ENCODE measurements around the gene GSN. TPM values are rescaled to one million over a fixed set of nuclear protein-coding genes. Genes with fewer than 3 reads are reported as not detected.

Gene GSN
- total RNA-seq, 1 donor from 2014 or later: 2,053 TPM

DNA sequence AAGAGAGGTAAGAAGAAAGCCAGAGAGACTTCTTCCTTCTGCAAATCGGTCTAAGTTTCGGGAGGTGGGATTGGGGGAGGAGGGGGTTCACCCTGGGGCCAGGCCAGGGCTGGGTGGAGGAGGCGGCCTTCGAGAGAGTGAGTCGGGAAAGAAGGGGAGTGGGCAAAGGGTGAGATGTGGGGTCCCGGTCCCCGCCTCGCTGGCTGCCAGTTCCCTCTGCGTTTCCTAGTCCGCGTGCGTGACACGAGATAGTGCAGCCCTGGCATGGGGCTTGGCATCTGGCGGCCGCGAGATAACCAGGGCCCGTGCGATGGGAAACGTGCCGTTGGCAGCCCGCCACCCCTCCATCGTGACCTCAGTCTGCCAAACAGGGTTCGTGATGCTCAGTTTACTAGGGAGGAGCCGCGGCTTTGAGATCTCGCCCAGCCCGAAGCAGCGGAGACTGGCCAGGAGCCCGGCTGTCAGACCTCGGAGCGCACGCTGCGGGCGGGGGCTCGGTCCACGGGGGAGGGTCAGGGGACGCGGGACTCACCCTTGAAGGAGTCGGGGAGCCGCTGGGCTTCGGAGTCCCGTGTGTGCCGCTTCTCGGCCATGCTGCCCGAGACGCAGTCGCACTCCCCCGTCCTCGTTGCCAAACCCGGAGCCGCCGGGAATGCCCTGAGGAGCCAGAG lies 101.8 kb downstream of the GSN start, which contains the start of gene STOM:
Gene STOM, minus strand, starts transcription at position 656 of the 671 bp plus-strand sequence. Its CDS starts 63 bp downstream, at position 593.
- H3K27me3 ChIP-seq: no peaks in the 10 kb centered on the region
- H3K27ac ChIP-seq: peak within 1 kb of the TSS; percentile 97
- TF ChIP-seq, protein P1, sequence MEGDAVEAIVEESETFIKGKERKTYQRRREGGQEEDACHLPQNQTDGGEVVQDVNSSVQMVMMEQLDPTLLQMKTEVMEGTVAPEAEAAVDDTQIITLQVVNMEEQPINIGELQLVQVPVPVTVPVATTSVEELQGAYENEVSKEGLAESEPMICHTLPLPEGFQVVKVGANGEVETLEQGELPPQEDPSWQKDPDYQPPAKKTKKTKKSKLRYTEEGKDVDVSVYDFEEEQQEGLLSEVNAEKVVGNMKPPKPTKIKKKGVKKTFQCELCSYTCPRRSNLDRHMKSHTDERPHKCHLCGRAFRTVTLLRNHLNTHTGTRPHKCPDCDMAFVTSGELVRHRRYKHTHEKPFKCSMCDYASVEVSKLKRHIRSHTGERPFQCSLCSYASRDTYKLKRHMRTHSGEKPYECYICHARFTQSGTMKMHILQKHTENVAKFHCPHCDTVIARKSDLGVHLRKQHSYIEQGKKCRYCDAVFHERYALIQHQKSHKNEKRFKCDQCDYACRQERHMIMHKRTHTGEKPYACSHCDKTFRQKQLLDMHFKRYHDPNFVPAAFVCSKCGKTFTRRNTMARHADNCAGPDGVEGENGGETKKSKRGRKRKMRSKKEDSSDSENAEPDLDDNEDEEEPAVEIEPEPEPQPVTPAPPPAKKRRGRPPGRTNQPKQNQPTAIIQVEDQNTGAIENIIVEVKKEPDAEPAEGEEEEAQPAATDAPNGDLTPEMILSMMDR (IDR thresholded peaks at IDR 0.05): no peak
- TF ChIP-seq POLR2AphosphoS5 (IDR thresholded peaks at IDR 0.05; ENCODE audit: insufficient read depth in 1 of 2, low read depth in 1 of 2) (peak in 1 of 2 donors; percentile 100), POLR2A (IDR thresholded peaks at IDR 0.05) (peak; percentile 64 to 98)
- intact Hi-C loops (cut with DNase I): loop anchor here (5.0 kb wide), 1 partner anchor 102 kb away; the partner anchor contains the start of gene GSN
- H3K9me3 ChIP-seq: no peaks in the 10 kb centered on the region
- peak within 1 kb of the TSS; percentile 74 to 75 for H3K4me3 ChIP-seq
- H3K4me1 ChIP-seq: peaks cover 75% of the 10 kb centered on the region
- H3K36me3 ChIP-seq: no peaks in the 10 kb centered on the region
- peak in 1 of 2 donors; percentile 93 for DNase-seq (ENCODE audit: extremely low spot score in 2 of 2)

- TF ChIP-seq, protein P1 (IDR thresholded peaks at IDR 0.05): no peak
- no peak for TF ChIP-seq POLR2AphosphoS5 (IDR thresholded peaks at IDR 0.05; ENCODE audit: insufficient read depth in 1 of 2, low read depth in 1 of 2)
- TF ChIP-seq POLR2A (IDR thresholded peaks at IDR 0.05): no peak
- no peak for DNase-seq (ENCODE audit: extremely low spot score in 2 of 2)
- Histone ChIP-seq H3K4me3 (no peak overlapping the region), H3K36me3 (no peaks in the 10 kb centered on the region), H3K9me3 (no peaks in the 10 kb centered on the region), H3K27me3 (no peaks in the 10 kb centered on the region), H3K27ac (peak overlapping the region; percentile 97), H3K4me1 (peaks cover 64% of the 10 kb centered on the region)
- intact Hi-C loops (cut with DNase I): loop anchor here (2.0 to 5.0 kb wide), 2 partner anchors 45 to 104 kb away; partner anchors contain the start of gene GSN
Measured at GRCh38 chr9:121371495-121372061, 103.6 kb downstream of the GSN start.

DNA sequence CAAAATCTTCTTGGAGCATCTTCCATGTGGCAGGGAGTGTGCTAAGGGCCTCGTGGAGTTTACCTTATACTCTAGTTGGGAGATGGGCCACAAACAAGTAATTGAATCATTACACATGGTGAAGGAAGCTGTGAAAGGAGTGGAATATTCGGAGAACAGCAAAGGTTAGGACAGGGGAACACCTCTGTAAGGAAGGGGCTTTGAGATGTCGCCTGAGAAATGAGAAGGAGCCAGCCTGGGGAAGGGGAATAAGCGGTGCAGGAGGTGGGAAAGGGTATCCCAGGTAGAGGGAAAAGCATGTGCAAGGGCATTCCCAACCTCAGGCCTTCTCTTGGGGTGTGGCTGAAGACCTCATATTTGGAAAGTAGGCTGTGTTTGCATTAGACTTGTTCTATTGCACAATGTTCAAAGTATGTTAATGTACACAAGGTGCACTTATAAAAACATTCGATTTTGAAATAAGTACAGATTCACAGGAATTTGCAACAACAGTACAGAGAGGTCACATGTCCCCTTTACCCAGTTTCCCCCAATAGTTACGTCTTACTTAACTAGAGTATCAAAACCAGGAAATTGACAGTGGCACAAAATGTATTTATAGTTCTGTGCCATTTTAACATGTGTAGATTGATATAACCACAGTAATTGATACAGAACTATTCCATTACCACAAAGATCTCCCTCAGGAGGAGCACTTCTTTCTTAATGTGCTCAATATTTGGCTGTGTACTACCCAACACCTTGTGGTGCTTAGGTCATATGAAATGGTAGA lies 104.5 kb downstream of the GSN start:
- Histone ChIP-seq H3K4me3 (peak overlapping the region in 1 of 2 donors; percentile 7), H3K4me1 (peaks cover 55% of the 10 kb centered on the region), H3K27ac (peak overlapping the region; percentile 97), H3K36me3 (no peaks in the 10 kb centered on the region), H3K27me3 (no peaks in the 10 kb centered on the region), H3K9me3 (no peaks in the 10 kb centered on the region)
- peak; percentile 6 to 7 for TF ChIP-seq POLR2AphosphoS5 (IDR thresholded peaks at IDR 0.05; ENCODE audit: insufficient read depth in 1 of 2, low read depth in 1 of 2)
- TF ChIP-seq POLR2A (IDR thresholded peaks at IDR 0.05): no peak
- no peak for DNase-seq (ENCODE audit: extremely low spot score in 2 of 2)
- intact Hi-C loops (cut with DNase I): loop anchor here (2.0 to 5.0 kb wide), 2 partner anchors 46 to 105 kb away; partner anchors contain the start of gene GSN

DNA sequence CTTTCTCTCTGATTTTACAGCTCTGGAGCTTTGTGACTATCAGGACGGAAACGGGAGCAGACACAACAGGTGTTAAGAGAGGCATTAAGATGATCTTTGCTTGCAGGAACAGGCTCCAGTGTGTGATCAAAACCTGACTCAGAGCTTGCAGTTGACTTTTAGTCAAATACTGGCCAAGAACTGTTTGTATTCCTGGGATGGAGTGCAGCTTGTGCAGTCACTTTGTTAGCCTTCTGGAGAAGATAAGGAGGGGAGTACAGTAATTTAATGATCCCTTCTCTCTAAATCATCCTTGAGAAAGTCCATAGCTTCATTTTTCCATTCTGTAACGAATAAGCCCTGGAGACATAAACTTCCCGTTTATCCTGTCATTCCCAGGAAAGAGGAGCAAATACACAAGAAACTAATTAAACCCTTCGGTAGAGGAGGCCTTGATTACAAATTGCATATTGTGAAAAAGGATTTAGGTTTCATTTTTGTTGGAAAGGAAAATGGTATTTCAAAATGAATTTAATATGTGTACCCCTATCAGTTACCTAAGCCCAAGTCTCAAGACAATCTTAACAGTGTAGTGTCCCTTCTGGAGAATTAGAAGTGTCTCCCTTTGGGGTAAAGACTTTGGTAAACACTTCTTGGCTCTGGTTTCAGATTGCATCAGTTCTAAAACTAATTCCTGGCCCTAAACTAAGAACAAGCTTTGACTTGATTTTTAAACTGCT lies 105.2 kb downstream of the GSN start:
- intact Hi-C loops (cut with DNase I): loop anchor here (2.0 to 5.0 kb wide), 2 partner anchors 46 to 106 kb away; partner anchors contain the start of gene GSN
- H3K36me3 ChIP-seq: no peaks in the 10 kb centered on the region
- no peak for DNase-seq (ENCODE audit: extremely low spot score in 2 of 2)
- H3K4me3 ChIP-seq: peak overlapping the region in 1 of 2 donors; percentile 7
- no peaks in the 10 kb centered on the region for H3K9me3 ChIP-seq
- TF ChIP-seq, protein P1 (IDR thresholded peaks at IDR 0.05): no peak
- peak; percentile 34 for TF ChIP-seq POLR2AphosphoS5 (IDR thresholded peaks at IDR 0.05; ENCODE audit: insufficient read depth in 1 of 2, low read depth in 1 of 2)
- peak in 1 of 2 donors; percentile 31 for TF ChIP-seq POLR2A (IDR thresholded peaks at IDR 0.05)
- H3K27ac ChIP-seq: peak overlapping the region; percentile 97
- no peaks in the 10 kb centered on the region for H3K27me3 ChIP-seq
- peaks cover 50% of the 10 kb centered on the region for H3K4me1 ChIP-seq

Data from vagina (tissue), 2 donors.